Loucy (cell line): ENCODE data around the gene FAM107B.

ENCODE experiments used
- H2AFZ ChIP-seq: fragments of 200-600 bp; sonication (generic); 2 replicates; pipeline ENCODE4 v1.6.0; 2016; ENCODE audit warnings: antibody characterized with exemption, mild to moderate bottlenecking, low read length, moderate library complexity
- H3F3A ChIP-seq: fragments of 200-600 bp; 2 replicates; pipeline ENCODE4 v1.6.0; 2016; ENCODE audit warnings: antibody characterized with exemption, low read depth, mild to moderate bottlenecking
- H3K27me3 ChIP-seq: fragments of 200-600 bp; sonication (generic); 2 replicates; pipeline ENCODE4 v1.6.1; 2014; ENCODE audit warnings: low read length, mild to moderate bottlenecking; ENCODE audit not compliant: insufficient read depth, poor library complexity, severe bottlenecking
- H3K36me3 ChIP-seq: fragments of 200-600 bp; sonication (generic); 2 replicates; pipeline ENCODE4 v1.6.1; 2016; ENCODE audit warnings: low read length; ENCODE audit not compliant: insufficient read depth
- H3K4me1 ChIP-seq: fragments of 200-600 bp; sonication (generic); 2 replicates; pipeline ENCODE4 v1.5.1; 2014; ENCODE audit warnings: low read length, mild to moderate bottlenecking; ENCODE audit not compliant: insufficient read depth, poor library complexity, severe bottlenecking
- H3K4me2 ChIP-seq: fragments of 200-600 bp; sonication (generic); 2 replicates; pipeline ENCODE4 v1.6.0; 2014; ENCODE audit warnings: antibody characterized with exemption, low read length, low read depth, mild to moderate bottlenecking; ENCODE audit not compliant: poor library complexity, severe bottlenecking
- H3K4me3 ChIP-seq: fragments of 200-600 bp; sonication (generic); 2 replicates; pipeline ENCODE4 v1.5.1; 2014; ENCODE audit warnings: low read length, mild to moderate bottlenecking, mixed read lengths; ENCODE audit not compliant: poor library complexity, severe bottlenecking
- H3K79me2 ChIP-seq: fragments of 200-600 bp; sonication (generic); 2 replicates; pipeline ENCODE4 v1.6.1; 2014; ENCODE audit warnings: low read length; ENCODE audit not compliant: insufficient read depth
- H3K9ac ChIP-seq: fragments of 200-600 bp; sonication (generic); 2 replicates; pipeline ENCODE4 v1.6.0; 2014; ENCODE audit warnings: mild to moderate bottlenecking, low read depth, low read length, moderate library complexity; ENCODE audit not compliant: poor library complexity, severe bottlenecking
- H3K9me2 ChIP-seq: fragments of 200-600 bp; sonication (generic); replicated peaks from 2 replicates; pipeline ENCODE4 v1.6.1; 2016; ENCODE audit warnings: low read depth, low read length, mixed read lengths
- H3K9me3 ChIP-seq: fragments of 200-600 bp; sonication (generic); 2 replicates; pipeline ENCODE4 v1.6.1; 2014; ENCODE audit warnings: mild to moderate bottlenecking, antibody characterized with exemption, low read length, low read depth; ENCODE audit not compliant: insufficient read depth
- H4K20me1 ChIP-seq: fragments of 200-600 bp; sonication (generic); 2 replicates; pipeline ENCODE4 v1.6.0; 2014; ENCODE audit warnings: antibody characterized with exemption, low read length, mild to moderate bottlenecking; ENCODE audit not compliant: insufficient read depth, poor library complexity, severe bottlenecking
- CTCF ChIP-seq: fragments of 200-600 bp; sonication (generic); conservative IDR thresholded peaks from 2 replicates; pipeline ENCODE4 v1.5.1; 2014; ENCODE audit warnings: mild to moderate bottlenecking, antibody characterized with exemption, low read length
- EZH2phosphoT487 ChIP-seq: fragments of 200-600 bp; IDR thresholded peaks from 2 replicates; pipeline ENCODE4 v1.6.1; 2018; ENCODE audit warnings: antibody characterized with exemption, mild to moderate bottlenecking, moderate library complexity, borderline replicate concordance

Gene FAM107B

DNA sequence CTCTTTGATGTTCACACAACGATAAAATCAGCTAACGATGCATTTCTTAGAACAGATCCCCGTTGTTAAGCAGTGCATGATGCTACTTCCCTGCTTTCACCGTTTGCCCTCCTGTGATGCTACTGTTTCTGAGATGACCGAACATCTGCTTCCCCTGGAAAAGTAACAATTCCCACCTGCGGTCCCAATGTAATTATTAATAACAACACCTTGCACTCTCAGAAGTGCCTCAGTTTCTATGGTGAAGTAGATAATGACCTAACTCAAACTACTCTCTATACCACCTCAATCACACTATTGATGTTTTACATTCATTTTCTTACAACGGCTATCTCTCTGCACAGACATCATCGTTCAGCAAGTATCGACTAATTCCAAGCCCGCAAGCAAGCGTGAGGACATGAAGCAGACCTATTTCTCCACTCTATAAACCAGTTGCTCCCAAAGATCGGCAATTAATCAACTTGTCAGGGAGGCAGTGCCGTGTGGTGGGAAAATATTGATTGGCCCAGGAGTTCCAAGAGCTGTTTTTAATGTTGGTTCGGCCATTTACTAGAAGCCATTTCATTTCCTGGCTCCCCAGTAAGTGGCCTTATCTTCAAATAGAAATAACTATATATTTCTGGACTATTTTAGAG lies 42.7 kb downstream of the FAM107B start:
- Histone ChIP-seq H3K27me3 (no peaks in the 10 kb centered on the region), H3K4me3 (no peak overlapping the region), H4K20me1 (no peaks in the 10 kb centered on the region), H3K36me3 (no peaks in the 10 kb centered on the region), H3K9ac (no peak overlapping the region), H3K9me2 (no peaks in the 10 kb centered on the region), H2AFZ (no peak overlapping the region), H3K79me2 (no peaks in the 10 kb centered on the region), H3K9me3 (no peaks in the 10 kb centered on the region), H3F3A (no peaks in the 10 kb centered on the region), H3K4me2 (no peak overlapping the region), H3K4me1 (peaks cover 15% of the 10 kb centered on the region)
- TF ChIP-seq EZH2phosphoT487 (no peak), CTCF (no peak)

DNA sequence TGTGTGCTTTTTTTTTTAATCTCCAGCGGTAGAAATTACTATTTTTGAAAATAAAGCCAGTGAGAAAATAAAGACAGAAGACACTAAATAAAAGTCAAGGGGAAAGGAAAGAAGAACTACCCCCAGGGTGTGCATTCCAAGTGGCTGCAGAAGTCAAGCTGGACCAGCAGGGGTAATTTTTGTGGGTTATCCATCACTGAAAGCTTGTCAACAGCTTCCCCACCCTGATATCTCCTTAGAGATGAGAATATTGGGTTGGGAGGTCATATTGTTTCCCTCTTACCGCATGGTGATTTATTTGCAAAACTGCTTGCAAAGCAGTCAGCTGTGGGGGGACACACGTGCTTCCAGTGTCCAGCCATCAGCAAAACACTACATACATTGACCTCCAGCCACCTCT lies 46.4 kb downstream of the FAM107B start:
- Histone ChIP-seq H3F3A (no peaks in the 10 kb centered on the region), H3K4me3 (no peak overlapping the region), H3K9ac (no peak overlapping the region), H3K27me3 (no peaks in the 10 kb centered on the region), H3K4me2 (no peak overlapping the region), H3K36me3 (no peaks in the 10 kb centered on the region), H3K4me1 (peaks cover 3% of the 10 kb centered on the region), H3K9me2 (no peaks in the 10 kb centered on the region), H4K20me1 (no peaks in the 10 kb centered on the region), H2AFZ (no peak overlapping the region), H3K79me2 (no peaks in the 10 kb centered on the region), H3K9me3 (no peaks in the 10 kb centered on the region)
- no peak for TF ChIP-seq CTCF
- no peak for TF ChIP-seq EZH2phosphoT487

GRCh38 chr10:14727924-14728323 lies 46.8 kb downstream of the FAM107B start:
- Histone ChIP-seq H3K9ac (no peak overlapping the region), H3K36me3 (no peaks in the 10 kb centered on the region), H3K27me3 (no peaks in the 10 kb centered on the region), H2AFZ (no peak overlapping the region), H3K4me2 (no peak overlapping the region), H4K20me1 (no peaks in the 10 kb centered on the region), H3K9me3 (no peaks in the 10 kb centered on the region), H3K4me1 (peaks cover 7% of the 10 kb centered on the region), H3K79me2 (no peaks in the 10 kb centered on the region), H3F3A (no peaks in the 10 kb centered on the region), H3K4me3 (no peak overlapping the region), H3K9me2 (no peaks in the 10 kb centered on the region)
- no peak for TF ChIP-seq EZH2phosphoT487

DNA sequence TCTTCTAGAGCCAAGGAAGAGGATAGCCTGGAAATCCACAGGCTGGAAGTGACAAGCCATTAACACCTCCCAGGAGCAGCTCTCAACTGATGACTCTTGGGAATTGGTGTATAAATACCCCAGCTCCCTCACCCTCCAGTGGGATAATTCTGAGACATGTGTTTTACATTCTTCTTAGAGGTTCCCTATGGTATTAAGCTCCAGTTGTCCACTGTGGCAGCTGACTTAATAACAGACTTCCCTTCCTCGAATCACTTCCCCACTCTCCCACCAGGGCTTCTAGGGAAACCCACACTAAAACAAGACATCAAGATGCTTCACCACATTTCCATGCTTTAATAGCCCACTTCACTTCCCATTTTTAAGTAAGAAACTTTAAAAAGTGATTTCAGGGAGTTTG lies 47.2 kb downstream of the FAM107B start:
- H3K36me3 ChIP-seq = no peaks in the 10 kb centered on the region
- TF ChIP-seq CTCF (no peak), EZH2phosphoT487 (no peak)
- no peaks in the 10 kb centered on the region for H3K9me3 ChIP-seq
- no peak overlapping the region for H3K4me2 ChIP-seq
- H3K27me3 ChIP-seq = no peaks in the 10 kb centered on the region
- no peaks in the 10 kb centered on the region for H3K9me2 ChIP-seq
- no peak overlapping the region for H2AFZ ChIP-seq
- no peaks in the 10 kb centered on the region for H3K79me2 ChIP-seq
- H3K9ac ChIP-seq = no peak overlapping the region
- H3K4me3 ChIP-seq = no peak overlapping the region
- H3K4me1 ChIP-seq = peaks cover 10% of the 10 kb centered on the region
- H3F3A ChIP-seq = no peaks in the 10 kb centered on the region
- no peaks in the 10 kb centered on the region for H4K20me1 ChIP-seq
